IPS-20b (cell line): Measurements from ENCODE around the gene SLC7A7.
A peak's percentile ranks its signal among the peaks of the same experiment; 100 is the strongest.

Experiments used
- H3K27ac ChIP-seq: one replicate; pipeline ENCODE4 v1.5.1; 2013; ENCODE audit warnings: low read length
- H3K27me3 ChIP-seq: 2 replicates; pipeline ENCODE4 v1.6.1; 2013; ENCODE audit warnings: mild to moderate bottlenecking, low read length, inconsistent platforms; ENCODE audit not compliant: insufficient read depth
- H3K36me3 ChIP-seq: 2 replicates; pipeline ENCODE4 v1.6.1; 2013; ENCODE audit warnings: low read depth, mild to moderate bottlenecking, inconsistent platforms, low read length, moderate library complexity; ENCODE audit not compliant: insufficient read depth
- H3K4me1 ChIP-seq: 2 replicates; pipeline ENCODE4 v1.6.1; 2013; ENCODE audit warnings: mild to moderate bottlenecking, control low read depth, inconsistent platforms, low read length, moderate library complexity; ENCODE audit not compliant: insufficient read depth
- H3K4me3 ChIP-seq: 2 replicates; pipeline ENCODE4 v1.5.1; 2013; ENCODE audit warnings: mild to moderate bottlenecking, low read length, inconsistent platforms
- H3K9ac ChIP-seq: 2 replicates; pipeline ENCODE4 v1.6.1; 2013; ENCODE audit warnings: low read depth, mild to moderate bottlenecking, inconsistent platforms, low read length, moderate library complexity
- H3K9me3 ChIP-seq: 2 replicates; pipeline ENCODE4 v1.6.1; 2013; ENCODE audit warnings: mild to moderate bottlenecking, low read depth, low read length, inconsistent platforms; ENCODE audit not compliant: insufficient read depth

SLC7A7 gene

GRCh38 chr14:22849212-22849819 is 34.1 kb upstream of the SLC7A7 start:
- Histone ChIP-seq H3K27ac (no peak overlapping the region), H3K9ac (no peak overlapping the region), H3K4me1 (peaks cover 15% of the 10 kb centered on the region; the same call in 1 of the 2 replicates), H3K27me3 (no peaks in the 10 kb centered on the region), H3K4me3 (no peak overlapping the region), H3K9me3 (no peaks in the 10 kb centered on the region), H3K36me3 (peaks cover 18% of the 10 kb centered on the region)

- no peak overlapping the region for H3K4me3 ChIP-seq
- peak overlapping the region; percentile 51; the same call in 1 of the 2 replicates for H3K9ac ChIP-seq
- peaks cover 15% of the 10 kb centered on the region; the same call in 1 of the 2 replicates for H3K4me1 ChIP-seq
- no peaks in the 10 kb centered on the region for H3K9me3 ChIP-seq
- peaks cover 24% of the 10 kb centered on the region for H3K36me3 ChIP-seq
- H3K27ac ChIP-seq = no peak overlapping the region
- no peaks in the 10 kb centered on the region for H3K27me3 ChIP-seq
Measured at GRCh38 chr14:22848351-22849164, 33.3 kb upstream of the SLC7A7 start.

DNA sequence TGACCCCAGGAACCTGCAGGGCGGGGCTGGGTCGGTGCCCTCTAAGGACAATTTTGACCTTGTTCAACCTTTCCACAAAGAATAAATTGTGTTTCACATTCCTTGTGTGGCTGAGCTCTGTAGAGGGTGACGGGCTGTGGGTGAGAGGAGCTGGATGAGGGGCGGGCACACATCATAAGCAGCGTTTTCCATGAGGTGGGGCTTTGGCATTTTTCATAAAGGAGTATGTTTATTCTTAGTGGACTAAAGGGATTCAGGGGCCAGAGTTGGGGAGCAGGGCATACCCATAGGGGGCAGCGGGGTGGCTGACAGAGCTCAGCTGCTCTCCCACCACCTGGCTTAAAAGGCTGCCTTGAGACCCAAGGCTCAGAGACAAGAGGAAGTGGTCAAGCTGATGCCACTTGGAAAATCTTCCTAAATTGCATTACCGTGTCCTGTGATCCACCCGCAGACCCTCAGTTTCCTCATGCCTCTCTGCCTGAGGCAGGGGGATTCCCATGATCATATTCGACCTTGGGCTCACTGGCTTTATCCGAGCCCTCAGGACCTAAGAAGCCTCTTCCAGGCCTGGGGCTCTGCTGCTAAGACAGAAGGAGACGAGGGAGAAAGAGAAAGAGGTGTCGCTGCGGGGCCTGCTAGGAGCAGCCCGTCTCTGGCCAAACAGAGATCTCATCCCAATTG is 32.6 kb upstream of the SLC7A7 start:
- peaks cover 31% of the 10 kb centered on the region for H3K36me3 ChIP-seq
- H3K27me3 ChIP-seq = no peaks in the 10 kb centered on the region
- H3K9me3 ChIP-seq = no peaks in the 10 kb centered on the region
- peaks cover 15% of the 10 kb centered on the region; the same call in 1 of the 2 replicates for H3K4me1 ChIP-seq
- H3K4me3 ChIP-seq = no peak overlapping the region
- peak overlapping the region; percentile 51; the same call in 1 of the 2 replicates for H3K9ac ChIP-seq
- H3K27ac ChIP-seq = no peak overlapping the region

DNA sequence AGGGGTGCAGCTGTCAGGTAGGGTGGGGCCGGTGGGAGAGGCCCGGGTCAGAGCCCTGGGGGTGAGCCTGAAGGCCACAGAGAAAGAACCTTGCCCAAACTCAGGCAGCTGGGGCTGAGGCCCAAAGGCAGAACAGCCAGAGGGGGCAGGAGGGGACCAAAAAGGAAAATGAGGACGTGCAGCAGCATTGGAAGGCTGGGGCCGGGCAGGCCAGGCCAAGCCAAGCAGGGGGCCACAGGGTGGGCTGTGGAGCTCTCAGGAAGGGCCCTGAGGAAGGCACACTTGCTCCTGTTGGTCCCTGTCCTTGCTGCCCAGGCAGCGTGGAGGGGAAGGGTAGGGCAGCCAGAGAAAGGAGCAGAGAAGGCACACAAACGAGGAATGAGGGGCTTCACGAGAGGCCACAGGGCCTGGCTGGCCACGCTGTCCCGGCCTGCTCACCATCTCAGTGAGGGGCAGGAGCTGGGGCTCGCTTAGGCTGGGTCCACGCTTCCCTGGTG is 31.6 kb upstream of the SLC7A7 start:
- no peaks in the 10 kb centered on the region for H3K9me3 ChIP-seq
- H3K4me1 ChIP-seq = peaks cover 15% of the 10 kb centered on the region; the same call in 1 of the 2 replicates
- H3K27ac ChIP-seq = no peak overlapping the region
- H3K36me3 ChIP-seq = peaks cover 41% of the 10 kb centered on the region
- H3K27me3 ChIP-seq = no peaks in the 10 kb centered on the region
- H3K9ac ChIP-seq = no peak overlapping the region
- H3K4me3 ChIP-seq = no peak overlapping the region

DNA sequence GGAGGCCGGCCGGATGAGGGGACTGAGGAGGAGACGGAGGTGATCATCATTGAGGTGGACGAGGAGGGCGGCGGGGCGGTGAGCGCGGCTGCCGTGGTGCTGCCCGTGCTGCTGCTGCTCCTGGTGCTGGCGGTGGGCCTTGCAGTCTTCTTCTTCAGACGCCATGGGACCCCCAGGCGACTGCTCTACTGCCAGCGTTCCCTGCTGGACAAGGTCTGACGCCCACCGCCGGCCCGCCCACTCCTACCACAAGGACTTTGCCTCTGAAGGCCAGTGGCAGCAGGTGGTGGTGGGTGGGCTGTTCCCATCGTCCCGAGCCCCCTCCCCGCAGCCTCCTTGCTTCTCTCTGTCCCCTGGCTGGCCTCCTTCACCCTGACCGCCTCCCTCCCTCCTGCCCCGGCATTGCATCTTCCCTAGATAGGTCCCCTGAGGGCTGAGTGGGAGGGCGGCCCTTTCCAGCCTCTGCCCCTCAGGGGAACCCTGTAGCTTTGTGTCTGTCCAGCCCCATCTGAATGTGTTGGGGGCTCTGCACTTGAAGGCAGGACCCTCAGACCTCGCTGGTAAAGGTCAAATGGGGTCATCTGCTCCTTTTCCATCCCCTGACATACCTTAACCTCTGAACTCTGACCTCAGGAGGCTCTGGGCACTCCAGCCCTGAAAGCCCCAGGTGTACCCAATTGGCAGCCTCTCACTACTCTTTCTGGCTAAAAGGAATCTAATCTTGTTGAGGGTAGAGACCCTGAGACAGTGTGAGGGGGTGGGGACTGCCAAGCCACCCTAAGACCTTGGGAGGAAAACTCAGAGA is 30.8 kb upstream of the SLC7A7 start:
- H3K4me3 ChIP-seq = no peak overlapping the region
- no peaks in the 10 kb centered on the region for H3K9me3 ChIP-seq
- H3K27me3 ChIP-seq = no peaks in the 10 kb centered on the region
- peaks cover 15% of the 10 kb centered on the region; the same call in 1 of the 2 replicates for H3K4me1 ChIP-seq
- no peak overlapping the region for H3K9ac ChIP-seq
- H3K27ac ChIP-seq = no peak overlapping the region
- H3K36me3 ChIP-seq = peaks cover 44% of the 10 kb centered on the region

GRCh38 chr14:22845103-22845394 is 29.8 kb upstream of the SLC7A7 start:
- Histone ChIP-seq H3K9ac (no peak overlapping the region), H3K9me3 (no peaks in the 10 kb centered on the region), H3K36me3 (peaks cover 44% of the 10 kb centered on the region), H3K27me3 (no peaks in the 10 kb centered on the region), H3K4me1 (peaks cover 15% of the 10 kb centered on the region; the same call in 1 of the 2 replicates), H3K4me3 (no peak overlapping the region), H3K27ac (no peak overlapping the region)

DNA sequence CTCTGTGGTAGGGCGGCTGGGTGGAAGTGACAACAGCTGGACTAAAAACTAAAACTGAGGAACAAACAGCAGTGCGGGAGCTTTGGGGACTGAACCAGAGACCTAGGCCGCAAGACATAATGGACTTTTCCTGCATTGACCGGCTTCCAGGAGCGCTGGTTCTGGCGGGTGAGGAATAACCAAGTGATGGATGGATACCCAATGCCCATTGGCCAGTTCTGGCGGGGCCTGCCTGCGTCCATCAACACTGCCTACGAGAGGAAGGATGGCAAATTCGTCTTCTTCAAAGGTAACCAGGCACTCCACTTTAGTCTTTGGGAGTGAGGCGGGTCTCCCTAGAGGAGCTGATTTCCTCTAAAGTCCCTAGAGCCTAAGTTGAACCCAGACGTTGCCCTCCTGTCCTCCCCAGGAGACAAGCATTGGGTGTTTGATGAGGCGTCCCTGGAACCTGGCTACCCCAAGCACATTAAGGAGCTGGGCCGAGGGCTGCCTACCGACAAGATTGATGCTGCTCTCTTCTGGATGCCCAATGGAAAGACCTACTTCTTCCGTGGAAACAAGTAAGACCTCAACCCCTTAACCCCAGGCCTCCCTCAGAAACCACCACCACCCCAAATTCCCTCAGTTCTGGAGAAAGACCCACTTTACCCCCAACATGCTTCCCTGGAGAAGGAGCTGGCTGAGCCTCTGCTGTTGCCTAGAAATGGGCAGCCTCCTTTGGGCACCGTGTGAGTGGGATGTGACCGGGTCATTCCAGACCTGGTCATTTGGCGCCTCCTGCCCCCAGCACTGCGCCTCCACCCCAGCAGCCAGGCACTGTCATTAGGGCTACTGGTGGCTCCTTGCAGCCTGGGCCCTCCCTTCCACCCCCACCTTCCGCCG is 29.2 kb upstream of the SLC7A7 start:
- Histone ChIP-seq H3K36me3 (peaks cover 44% of the 10 kb centered on the region), H3K4me1 (peaks cover 16% of the 10 kb centered on the region; the same call in 1 of the 2 replicates), H3K9ac (no peak overlapping the region), H3K9me3 (no peaks in the 10 kb centered on the region), H3K4me3 (no peak overlapping the region), H3K27me3 (no peaks in the 10 kb centered on the region), H3K27ac (no peak overlapping the region)

DNA sequence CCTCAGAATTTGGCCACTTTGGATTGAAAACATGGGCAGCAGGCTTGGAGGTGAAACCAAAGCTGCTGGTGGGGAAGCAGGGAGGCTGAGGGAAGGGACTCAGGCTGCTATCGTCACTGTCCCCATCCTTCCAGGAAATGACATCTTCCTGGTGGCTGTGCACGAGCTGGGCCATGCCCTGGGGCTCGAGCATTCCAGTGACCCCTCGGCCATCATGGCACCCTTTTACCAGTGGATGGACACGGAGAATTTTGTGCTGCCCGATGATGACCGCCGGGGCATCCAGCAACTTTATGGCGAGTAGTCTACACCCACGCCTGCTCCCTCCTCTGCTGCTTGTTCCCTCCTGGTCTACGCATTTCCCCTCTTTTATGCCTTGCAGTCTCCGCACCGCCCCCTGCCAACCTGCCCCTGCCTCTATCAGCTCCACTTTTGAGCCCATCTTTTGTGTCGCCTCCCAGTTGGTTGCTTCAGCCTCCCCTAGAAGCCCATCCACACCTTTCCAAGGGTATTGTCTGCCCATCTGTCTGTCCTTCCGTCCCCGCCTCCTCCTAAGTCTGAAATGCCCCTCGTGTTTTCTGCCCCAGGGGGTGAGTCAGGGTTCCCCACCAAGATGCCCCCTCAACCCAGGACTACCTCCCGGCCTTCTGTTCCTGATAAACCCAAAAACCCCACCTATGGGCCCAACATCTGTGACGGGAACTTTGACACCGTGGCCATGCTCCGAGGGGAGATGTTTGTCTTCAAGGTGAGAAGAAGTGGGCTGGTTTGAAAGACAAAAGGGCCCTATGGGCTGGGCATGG is 28.1 kb upstream of the SLC7A7 start:
- H3K9ac ChIP-seq = no peak overlapping the region
- no peak overlapping the region for H3K27ac ChIP-seq
- H3K27me3 ChIP-seq = no peaks in the 10 kb centered on the region; the same call in 1 of the 2 replicates
- H3K4me1 ChIP-seq = peaks cover 19% of the 10 kb centered on the region; the same call in 1 of the 2 replicates
- H3K36me3 ChIP-seq = peaks cover 44% of the 10 kb centered on the region
- no peaks in the 10 kb centered on the region for H3K9me3 ChIP-seq
- H3K4me3 ChIP-seq = no peak overlapping the region

- peaks cover 44% of the 10 kb centered on the region for H3K36me3 ChIP-seq
- H3K27me3 ChIP-seq = peaks cover 7% of the 10 kb centered on the region; the same call in 1 of the 2 replicates
- no peak overlapping the region for H3K4me3 ChIP-seq
- no peaks in the 10 kb centered on the region for H3K9me3 ChIP-seq
- no peak overlapping the region for H3K9ac ChIP-seq
- peaks cover 14% of the 10 kb centered on the region; the same call in 1 of the 2 replicates for H3K4me1 ChIP-seq
- H3K27ac ChIP-seq = no peak overlapping the region
Measured at GRCh38 chr14:22842211-22843122, 27.2 kb upstream of the SLC7A7 start.
